Neural cell (in vitro differentiated cells): ENCODE results near the gene FARP1. TPM values are rescaled to one million over a fixed set of nuclear protein-coding genes. Genes with fewer than 3 reads are reported as not detected.

ENCODE experiments used
- H2AFZ ChIP-seq: fragments of 200-600, 300-800 bp; sonication (generic), shearing (Covaris generic); 2 replicates; pipeline ENCODE4 v1.6.0; 2014; ENCODE audit warnings: low read depth, mild to moderate bottlenecking, antibody characterized with exemption, low read length, moderate library complexity
- H3F3A ChIP-seq: fragments of 200-600 bp; shearing (Covaris generic); 2 replicates; pipeline ENCODE4 v1.6.1; 2016; ENCODE audit warnings: mild to moderate bottlenecking, moderate library complexity, mixed read lengths, antibody characterized with exemption, low read length; ENCODE audit not compliant: insufficient read depth, poor library complexity, severe bottlenecking
- H3K27ac ChIP-seq: fragments of 200-600, 300-800 bp; sonication (generic), shearing (Covaris generic); 2 replicates; pipeline ENCODE4 v1.5.1; 2014; ENCODE audit warnings: mild to moderate bottlenecking, low read length, moderate library complexity
- H3K27me3 ChIP-seq: fragments of 300-800, 200-600 bp; sonication (generic), shearing (Covaris generic); 2 replicates; pipeline ENCODE4 v1.6.0; 2014; ENCODE audit warnings: mild to moderate bottlenecking, low read depth, low read length, moderate library complexity; ENCODE audit not compliant: insufficient read depth
- H3K36me3 ChIP-seq: fragments of 300-800, 200-600 bp; sonication (generic), shearing (Covaris generic); 2 replicates; pipeline ENCODE4 v1.5.1; 2014; ENCODE audit warnings: mild to moderate bottlenecking, antibody characterized with exemption, low read length, moderate library complexity; ENCODE audit not compliant: insufficient read depth
- H3K4me2 ChIP-seq: fragments of 300-800, 200-600 bp; sonication (generic), shearing (Covaris generic); 2 replicates; pipeline ENCODE4 v1.6.0; 2014; ENCODE audit warnings: mild to moderate bottlenecking, low read length
- H3K4me3 ChIP-seq: fragments of 300-800, 200-600 bp; sonication (generic), shearing (Covaris generic); 2 replicates; pipeline ENCODE4 v1.5.1; 2014; ENCODE audit warnings: mild to moderate bottlenecking, low read length, moderate library complexity
- H3K79me2 ChIP-seq: fragments of 200-600 bp; shearing (Covaris generic); replicated peaks from 2 replicates; pipeline ENCODE4 v1.6.0; 2014; ENCODE audit warnings: mild to moderate bottlenecking, low read length, moderate library complexity; ENCODE audit not compliant: insufficient read depth
- H3K9ac ChIP-seq: fragments of 300-800, 200-600 bp; sonication (generic), shearing (Covaris generic); 2 replicates; pipeline ENCODE4 v1.6.1; 2016; ENCODE audit warnings: mild to moderate bottlenecking, low read length, mixed read lengths
- H3K9me2 ChIP-seq: fragments of 200-600 bp; shearing (Covaris generic); 2 replicates; pipeline ENCODE4 v1.6.1; 2016; ENCODE audit warnings: mild to moderate bottlenecking, low read length, mixed read lengths; ENCODE audit not compliant: insufficient read depth
- H3K9me3 ChIP-seq: fragments of 200-600, 300-800 bp; sonication (generic), shearing (Covaris generic); 2 replicates; pipeline ENCODE4 v1.6.1; 2016; ENCODE audit warnings: mild to moderate bottlenecking, mixed run types, low read length, moderate library complexity, mixed read lengths
- H4K20me1 ChIP-seq: fragments of 200-600 bp; shearing (Covaris generic); 2 replicates; pipeline ENCODE4 v1.6.1; 2016; ENCODE audit warnings: mild to moderate bottlenecking, mixed run types; ENCODE audit not compliant: insufficient read depth
- EP300 ChIP-seq: fragments of 450-650 bp; conservative IDR thresholded peaks from 2 replicates; pipeline ENCODE4 v1.6.1; 2014; ENCODE audit warnings: antibody characterized with exemption, mild to moderate bottlenecking, moderate library complexity; ENCODE audit not compliant: poor library complexity, severe bottlenecking
- EZH2 ChIP-seq: fragments of 200-600, 300-800 bp; shearing (Covaris generic), sonication (generic); IDR thresholded peaks from 2 replicates; pipeline ENCODE4 v1.6.1; 2014; ENCODE audit warnings: antibody characterized with exemption, low read length, borderline replicate concordance, mild to moderate bottlenecking; ENCODE audit not compliant: insufficient read depth, poor library complexity, severe bottlenecking
- MXI1 ChIP-seq: fragments of 450-650 bp; conservative IDR thresholded peaks from 2 replicates; pipeline ENCODE4 v1.6.1; 2014; ENCODE audit warnings: antibody characterized with exemption, mild to moderate bottlenecking; ENCODE audit not compliant: poor library complexity, severe bottlenecking
- POLR2AphosphoS5 ChIP-seq: IDR thresholded peaks from 2 replicates; pipeline ENCODE4 v1.6.1; 2012
- RAD21 ChIP-seq: fragments of 450-650 bp; conservative IDR thresholded peaks from 2 replicates; pipeline ENCODE4 v1.6.1; 2014; ENCODE audit warnings: antibody characterized with exemption, mild to moderate bottlenecking, moderate library complexity
- SMC3 ChIP-seq: fragments of 450-650 bp; conservative IDR thresholded peaks from 2 replicates; pipeline ENCODE4 v1.6.1; 2014; ENCODE audit warnings: antibody characterized with exemption, mild to moderate bottlenecking, moderate library complexity; ENCODE audit not compliant: poor library complexity
- TAF1 ChIP-seq: IDR thresholded peaks from 2 replicates; pipeline ENCODE4 v1.6.1; 2012; ENCODE audit warnings: low read depth
- polyA plus RNA-seq: library from polyadenylated mRNA; depleted of rRNA; stranded (reverse); fragments of >200 nt; gene quantifications from 2 replicates; pipeline ENCODE4 v1.2.3, GENCODE V29; 2014
- TF ChIP-seq, protein P1 (sequence below): IDR thresholded peaks from 2 replicates; pipeline ENCODE4 v1.6.1; 2012; ENCODE audit warnings: borderline replicate concordance
- TF ChIP-seq, protein P2 (sequence below): fragments of 450-650 bp; IDR thresholded peaks from 2 replicates; pipeline ENCODE4 v1.5.1; 2014; ENCODE audit warnings: antibody characterized with exemption, mild to moderate bottlenecking, moderate library complexity; ENCODE audit not compliant: poor library complexity, severe bottlenecking

The FARP1 gene
- polyA plus RNA-seq, 1 donor from 2014 or later: 19.7 TPM

DNA sequence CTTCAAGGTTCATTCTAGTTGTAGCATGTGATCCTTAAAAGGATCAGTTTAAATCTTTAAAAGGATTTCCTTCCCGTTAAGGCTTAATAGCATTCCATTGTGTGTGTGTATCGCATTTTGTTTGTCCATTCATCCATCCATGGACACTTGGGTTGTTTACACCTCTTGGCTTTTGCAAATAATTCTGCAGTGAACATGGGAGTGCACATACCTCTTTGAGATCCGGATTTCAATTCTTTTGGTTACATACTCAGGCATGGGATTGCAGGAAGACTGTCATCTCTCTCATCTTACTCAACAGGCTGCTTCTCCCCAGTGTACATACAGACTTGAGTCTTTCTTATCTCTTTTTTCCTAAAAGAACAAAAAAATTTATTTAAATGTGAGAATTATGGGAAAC is 32.9 kb downstream of the FARP1 start:
- Histone ChIP-seq H3K9me2 (no peaks in the 10 kb centered on the region), H3K27ac (no peak overlapping the region), H2AFZ (no peak overlapping the region), H3K4me2 (no peak overlapping the region), H3K9ac (no peak overlapping the region), H3K36me3 (no peaks in the 10 kb centered on the region), H3K4me3 (no peak overlapping the region), H3K9me3 (no peaks in the 10 kb centered on the region), H3F3A (no peaks in the 10 kb centered on the region), H3K27me3 (no peaks in the 10 kb centered on the region), H3K79me2 (peaks cover 50% of the 10 kb centered on the region), H4K20me1 (no peaks in the 10 kb centered on the region)
- no peak for TF ChIP-seq EZH2
- TF ChIP-seq, protein P1, sequence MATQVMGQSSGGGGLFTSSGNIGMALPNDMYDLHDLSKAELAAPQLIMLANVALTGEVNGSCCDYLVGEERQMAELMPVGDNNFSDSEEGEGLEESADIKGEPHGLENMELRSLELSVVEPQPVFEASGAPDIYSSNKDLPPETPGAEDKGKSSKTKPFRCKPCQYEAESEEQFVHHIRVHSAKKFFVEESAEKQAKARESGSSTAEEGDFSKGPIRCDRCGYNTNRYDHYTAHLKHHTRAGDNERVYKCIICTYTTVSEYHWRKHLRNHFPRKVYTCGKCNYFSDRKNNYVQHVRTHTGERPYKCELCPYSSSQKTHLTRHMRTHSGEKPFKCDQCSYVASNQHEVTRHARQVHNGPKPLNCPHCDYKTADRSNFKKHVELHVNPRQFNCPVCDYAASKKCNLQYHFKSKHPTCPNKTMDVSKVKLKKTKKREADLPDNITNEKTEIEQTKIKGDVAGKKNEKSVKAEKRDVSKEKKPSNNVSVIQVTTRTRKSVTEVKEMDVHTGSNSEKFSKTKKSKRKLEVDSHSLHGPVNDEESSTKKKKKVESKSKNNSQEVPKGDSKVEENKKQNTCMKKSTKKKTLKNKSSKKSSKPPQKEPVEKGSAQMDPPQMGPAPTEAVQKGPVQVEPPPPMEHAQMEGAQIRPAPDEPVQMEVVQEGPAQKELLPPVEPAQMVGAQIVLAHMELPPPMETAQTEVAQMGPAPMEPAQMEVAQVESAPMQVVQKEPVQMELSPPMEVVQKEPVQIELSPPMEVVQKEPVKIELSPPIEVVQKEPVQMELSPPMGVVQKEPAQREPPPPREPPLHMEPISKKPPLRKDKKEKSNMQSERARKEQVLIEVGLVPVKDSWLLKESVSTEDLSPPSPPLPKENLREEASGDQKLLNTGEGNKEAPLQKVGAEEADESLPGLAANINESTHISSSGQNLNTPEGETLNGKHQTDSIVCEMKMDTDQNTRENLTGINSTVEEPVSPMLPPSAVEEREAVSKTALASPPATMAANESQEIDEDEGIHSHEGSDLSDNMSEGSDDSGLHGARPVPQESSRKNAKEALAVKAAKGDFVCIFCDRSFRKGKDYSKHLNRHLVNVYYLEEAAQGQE: no peak
- TF ChIP-seq, protein P2, sequence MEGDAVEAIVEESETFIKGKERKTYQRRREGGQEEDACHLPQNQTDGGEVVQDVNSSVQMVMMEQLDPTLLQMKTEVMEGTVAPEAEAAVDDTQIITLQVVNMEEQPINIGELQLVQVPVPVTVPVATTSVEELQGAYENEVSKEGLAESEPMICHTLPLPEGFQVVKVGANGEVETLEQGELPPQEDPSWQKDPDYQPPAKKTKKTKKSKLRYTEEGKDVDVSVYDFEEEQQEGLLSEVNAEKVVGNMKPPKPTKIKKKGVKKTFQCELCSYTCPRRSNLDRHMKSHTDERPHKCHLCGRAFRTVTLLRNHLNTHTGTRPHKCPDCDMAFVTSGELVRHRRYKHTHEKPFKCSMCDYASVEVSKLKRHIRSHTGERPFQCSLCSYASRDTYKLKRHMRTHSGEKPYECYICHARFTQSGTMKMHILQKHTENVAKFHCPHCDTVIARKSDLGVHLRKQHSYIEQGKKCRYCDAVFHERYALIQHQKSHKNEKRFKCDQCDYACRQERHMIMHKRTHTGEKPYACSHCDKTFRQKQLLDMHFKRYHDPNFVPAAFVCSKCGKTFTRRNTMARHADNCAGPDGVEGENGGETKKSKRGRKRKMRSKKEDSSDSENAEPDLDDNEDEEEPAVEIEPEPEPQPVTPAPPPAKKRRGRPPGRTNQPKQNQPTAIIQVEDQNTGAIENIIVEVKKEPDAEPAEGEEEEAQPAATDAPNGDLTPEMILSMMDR: no peak
- TF ChIP-seq TAF1: no peak
- no peak for TF ChIP-seq EP300
- TF ChIP-seq MXI1: no peak
- TF ChIP-seq RAD21: no peak
- TF ChIP-seq SMC3: no peak

DNA sequence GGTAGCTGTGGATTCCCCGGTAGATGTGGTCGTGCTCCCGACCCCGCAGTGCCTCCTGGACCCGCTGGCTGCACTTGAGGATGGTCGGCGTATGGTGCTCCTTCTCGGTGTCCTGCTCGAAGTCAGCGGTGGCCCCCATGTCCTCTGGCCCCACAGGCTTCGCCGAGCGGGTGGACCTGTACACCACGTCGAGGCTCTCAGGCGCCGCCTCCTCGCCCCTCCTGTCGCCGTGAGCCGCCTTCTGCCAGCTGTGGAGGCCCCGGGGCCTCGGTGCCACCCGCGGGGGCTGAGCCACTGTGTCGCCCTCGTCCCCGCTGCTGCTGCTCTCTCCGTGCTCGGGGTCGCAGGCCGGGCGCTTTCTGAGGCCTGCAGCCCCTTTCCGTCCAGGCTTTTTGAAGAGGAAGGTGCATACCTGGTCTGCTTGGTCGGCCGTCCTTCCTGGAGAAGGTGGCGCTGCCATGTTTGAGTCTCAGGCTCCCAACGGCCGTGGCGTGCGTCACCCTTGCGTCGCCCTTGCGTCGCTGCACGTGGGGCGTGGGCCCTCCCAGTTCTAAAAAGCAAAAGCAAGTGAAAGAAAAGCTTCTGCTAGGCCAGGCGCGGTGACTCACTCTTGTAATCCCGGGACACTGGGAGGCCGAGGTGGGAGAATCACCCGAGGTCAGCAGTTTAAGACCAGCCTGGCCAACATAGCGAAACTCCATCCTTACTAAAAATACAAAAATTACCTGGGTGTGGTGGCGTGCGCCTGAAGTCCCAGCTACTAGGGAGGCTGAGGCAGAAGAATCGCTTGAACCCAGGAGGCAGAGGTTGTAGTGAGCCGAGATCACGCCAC is 34.1 kb downstream of the FARP1 start, which contains the start of gene RNF113B:
TSS of gene RNF113B (minus strand) at position 493 of the 832 bp plus-strand sequence. CDS start at position 460, 33 bp downstream.
- TF ChIP-seq EP300: no peak
- no peak for TF ChIP-seq POLR2AphosphoS5
- no peak for TF ChIP-seq RAD21
- TF ChIP-seq EZH2: no peak
- TF ChIP-seq, protein P2: no peak
- Histone ChIP-seq H3K27ac (no peak within 1 kb of the TSS), H3K4me3 (no peak within 1 kb of the TSS), H3F3A (no peaks in the 10 kb centered on the region), H3K4me2 (no peak within 1 kb of the TSS), H3K36me3 (no peaks in the 10 kb centered on the region), H4K20me1 (no peaks in the 10 kb centered on the region), H3K9me3 (no peaks in the 10 kb centered on the region), H3K27me3 (no peaks in the 10 kb centered on the region), H3K9ac (no peak within 1 kb of the TSS), H3K79me2 (peaks cover 45% of the 10 kb centered on the region), H2AFZ (no peak within 1 kb of the TSS), H3K9me2 (no peaks in the 10 kb centered on the region)
